Ovary (tissue), 3 donors: ENCODE measurements around the gene ADD1.

Experiments
- CTCF ChIP-seq, 3 donors: fragments of 450-650 bp in 2 of 3; fragments of 200-600 bp in 1 of 3; IDR thresholded peaks; one replicate each; pipeline versions ENCODE4 v1.5.1 to v1.8.0; 2016 to 2022; ENCODE audit warnings: antibody characterized with exemption in 3 of 3, mild to moderate bottlenecking in 1 of 3
- EP300 ChIP-seq: sonication (generic); formaldehyde crosslinking; IDR thresholded peaks from one replicate; pipeline ENCODE4 v1.6.1; 2017; ENCODE audit warnings: antibody characterized with exemption
- POLR2A ChIP-seq: fragments of 450-650 bp; IDR thresholded peaks from one replicate; pipeline ENCODE4 v1.6.1; 2017; ENCODE audit warnings: antibody characterized with exemption, mild to moderate bottlenecking, moderate library complexity
- donor health status: DM: no; HTN: no; CAD: no.

GRCh38 chr4:2823671-2824328 lies 19.8 kb upstream of the ADD1 start:
- TF ChIP-seq CTCF (IDR thresholded peaks at IDR 0.05) (no peak), POLR2A (no peak), EP300 (no peak)
